Measurements from ENCODE around the gene PPARD. TPM values are rescaled to one million over a fixed set of nuclear protein-coding genes. Genes with fewer than 3 reads are reported as not detected.

The PPARD gene
- total and polyA plus RNA-seq, 2 of the 13 experiments (the other 11 are each of a cell fraction or from before 2014, with no cell fraction given) = 6.1 to 13.3 TPM

DNA sequence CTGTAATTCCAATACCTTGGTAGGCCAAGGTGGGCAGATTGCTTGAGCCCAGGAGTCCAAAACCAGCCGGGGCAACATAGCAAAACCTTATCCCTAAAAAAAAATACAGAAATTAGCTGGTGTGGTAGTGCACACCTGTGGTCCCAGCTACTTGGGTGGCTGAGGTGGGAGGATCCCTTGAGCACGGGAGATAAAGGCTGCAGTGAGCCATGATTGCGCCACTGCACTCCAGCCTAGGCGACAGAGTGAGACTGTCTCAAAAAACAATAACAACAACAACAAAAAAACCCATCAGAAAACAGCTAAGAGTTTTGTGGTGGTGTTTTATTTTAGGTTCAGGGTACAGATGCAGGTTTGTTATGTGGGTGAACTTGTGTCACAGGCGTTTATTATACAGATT is 66.9 kb downstream of the PPARD start (continued):
- no peak for TF ChIP-seq ZNF44 (CRISPR knock-in tag; IDR thresholded peaks at IDR 0.05)
- TF ChIP-seq, protein P1, sequence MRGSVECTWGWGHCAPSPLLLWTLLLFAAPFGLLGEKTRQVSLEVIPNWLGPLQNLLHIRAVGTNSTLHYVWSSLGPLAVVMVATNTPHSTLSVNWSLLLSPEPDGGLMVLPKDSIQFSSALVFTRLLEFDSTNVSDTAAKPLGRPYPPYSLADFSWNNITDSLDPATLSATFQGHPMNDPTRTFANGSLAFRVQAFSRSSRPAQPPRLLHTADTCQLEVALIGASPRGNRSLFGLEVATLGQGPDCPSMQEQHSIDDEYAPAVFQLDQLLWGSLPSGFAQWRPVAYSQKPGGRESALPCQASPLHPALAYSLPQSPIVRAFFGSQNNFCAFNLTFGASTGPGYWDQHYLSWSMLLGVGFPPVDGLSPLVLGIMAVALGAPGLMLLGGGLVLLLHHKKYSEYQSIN (CRISPR knock-in tag; IDR thresholded peaks at IDR 0.05; ENCODE audit: borderline replicate concordance) = no peak
- TF ChIP-seq, protein P2, sequence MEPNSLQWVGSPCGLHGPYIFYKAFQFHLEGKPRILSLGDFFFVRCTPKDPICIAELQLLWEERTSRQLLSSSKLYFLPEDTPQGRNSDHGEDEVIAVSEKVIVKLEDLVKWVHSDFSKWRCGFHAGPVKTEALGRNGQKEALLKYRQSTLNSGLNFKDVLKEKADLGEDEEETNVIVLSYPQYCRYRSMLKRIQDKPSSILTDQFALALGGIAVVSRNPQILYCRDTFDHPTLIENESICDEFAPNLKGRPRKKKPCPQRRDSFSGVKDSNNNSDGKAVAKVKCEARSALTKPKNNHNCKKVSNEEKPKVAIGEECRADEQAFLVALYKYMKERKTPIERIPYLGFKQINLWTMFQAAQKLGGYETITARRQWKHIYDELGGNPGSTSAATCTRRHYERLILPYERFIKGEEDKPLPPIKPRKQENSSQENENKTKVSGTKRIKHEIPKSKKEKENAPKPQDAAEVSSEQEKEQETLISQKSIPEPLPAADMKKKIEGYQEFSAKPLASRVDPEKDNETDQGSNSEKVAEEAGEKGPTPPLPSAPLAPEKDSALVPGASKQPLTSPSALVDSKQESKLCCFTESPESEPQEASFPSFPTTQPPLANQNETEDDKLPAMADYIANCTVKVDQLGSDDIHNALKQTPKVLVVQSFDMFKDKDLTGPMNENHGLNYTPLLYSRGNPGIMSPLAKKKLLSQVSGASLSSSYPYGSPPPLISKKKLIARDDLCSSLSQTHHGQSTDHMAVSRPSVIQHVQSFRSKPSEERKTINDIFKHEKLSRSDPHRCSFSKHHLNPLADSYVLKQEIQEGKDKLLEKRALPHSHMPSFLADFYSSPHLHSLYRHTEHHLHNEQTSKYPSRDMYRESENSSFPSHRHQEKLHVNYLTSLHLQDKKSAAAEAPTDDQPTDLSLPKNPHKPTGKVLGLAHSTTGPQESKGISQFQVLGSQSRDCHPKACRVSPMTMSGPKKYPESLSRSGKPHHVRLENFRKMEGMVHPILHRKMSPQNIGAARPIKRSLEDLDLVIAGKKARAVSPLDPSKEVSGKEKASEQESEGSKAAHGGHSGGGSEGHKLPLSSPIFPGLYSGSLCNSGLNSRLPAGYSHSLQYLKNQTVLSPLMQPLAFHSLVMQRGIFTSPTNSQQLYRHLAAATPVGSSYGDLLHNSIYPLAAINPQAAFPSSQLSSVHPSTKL (CRISPR knock-in tag; IDR thresholded peaks at IDR 0.05) = no peak

DNA sequence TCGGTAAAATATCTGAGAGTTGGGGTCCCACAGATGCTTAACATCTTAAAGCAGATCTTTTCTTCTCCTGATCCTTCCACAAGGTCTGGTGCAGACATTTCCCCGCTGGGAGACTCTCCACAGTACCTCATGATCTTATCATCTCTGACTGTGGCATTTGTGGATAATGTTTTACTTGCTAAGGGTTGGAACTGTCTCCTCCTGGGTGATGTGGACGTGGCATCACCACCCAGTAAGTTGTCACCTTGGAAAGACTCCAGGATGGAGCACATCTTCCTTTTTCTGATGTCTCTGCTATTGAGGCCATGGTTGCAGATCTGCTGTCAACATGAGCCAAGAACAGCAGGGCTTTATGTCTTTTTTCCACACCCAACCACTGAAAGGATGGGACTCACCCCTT is 67.8 kb downstream of the PPARD start:
- peaks cover 1 to 16% of the 10 kb centered on the region in 2 experiments; a peak in 3 of 5 replicates for H3K36me3 ChIP-seq (replicated peaks in 1 of 2; ENCODE audit: control insufficient read depth in 1 of 2, insufficient read depth in 2 of 2, low read length in 2 of 2)
- no peak for FAIRE-seq
- POLR2A ChIA-PET = no interaction called here
- TF ChIP-seq, protein P3, sequence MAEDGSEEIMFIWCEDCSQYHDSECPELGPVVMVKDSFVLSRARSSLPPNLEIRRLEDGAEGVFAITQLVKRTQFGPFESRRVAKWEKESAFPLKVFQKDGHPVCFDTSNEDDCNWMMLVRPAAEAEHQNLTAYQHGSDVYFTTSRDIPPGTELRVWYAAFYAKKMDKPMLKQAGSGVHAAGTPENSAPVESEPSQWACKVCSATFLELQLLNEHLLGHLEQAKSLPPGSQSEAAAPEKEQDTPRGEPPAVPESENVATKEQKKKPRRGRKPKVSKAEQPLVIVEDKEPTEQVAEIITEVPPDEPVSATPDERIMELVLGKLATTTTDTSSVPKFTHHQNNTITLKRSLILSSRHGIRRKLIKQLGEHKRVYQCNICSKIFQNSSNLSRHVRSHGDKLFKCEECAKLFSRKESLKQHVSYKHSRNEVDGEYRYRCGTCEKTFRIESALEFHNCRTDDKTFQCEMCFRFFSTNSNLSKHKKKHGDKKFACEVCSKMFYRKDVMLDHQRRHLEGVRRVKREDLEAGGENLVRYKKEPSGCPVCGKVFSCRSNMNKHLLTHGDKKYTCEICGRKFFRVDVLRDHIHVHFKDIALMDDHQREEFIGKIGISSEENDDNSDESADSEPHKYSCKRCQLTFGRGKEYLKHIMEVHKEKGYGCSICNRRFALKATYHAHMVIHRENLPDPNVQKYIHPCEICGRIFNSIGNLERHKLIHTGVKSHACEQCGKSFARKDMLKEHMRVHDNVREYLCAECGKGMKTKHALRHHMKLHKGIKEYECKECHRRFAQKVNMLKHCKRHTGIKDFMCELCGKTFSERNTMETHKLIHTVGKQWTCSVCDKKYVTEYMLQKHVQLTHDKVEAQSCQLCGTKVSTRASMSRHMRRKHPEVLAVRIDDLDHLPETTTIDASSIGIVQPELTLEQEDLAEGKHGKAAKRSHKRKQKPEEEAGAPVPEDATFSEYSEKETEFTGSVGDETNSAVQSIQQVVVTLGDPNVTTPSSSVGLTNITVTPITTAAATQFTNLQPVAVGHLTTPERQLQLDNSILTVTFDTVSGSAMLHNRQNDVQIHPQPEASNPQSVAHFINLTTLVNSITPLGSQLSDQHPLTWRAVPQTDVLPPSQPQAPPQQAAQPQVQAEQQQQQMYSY (CRISPR knock-in tag; IDR thresholded peaks at IDR 0.05) = no peak
- TF ChIP-seq MED8 (CRISPR knock-in tag; IDR thresholded peaks at IDR 0.05; ENCODE audit: insufficient replicate concordance) = no peak
- TF ChIP-seq ZMYM4 (CRISPR knock-in tag; IDR thresholded peaks at IDR 0.05) = no peak
- no peak for TF ChIP-seq ZNF121 (CRISPR knock-in tag; IDR thresholded peaks at IDR 0.05)
- TF ChIP-seq, protein P4, sequence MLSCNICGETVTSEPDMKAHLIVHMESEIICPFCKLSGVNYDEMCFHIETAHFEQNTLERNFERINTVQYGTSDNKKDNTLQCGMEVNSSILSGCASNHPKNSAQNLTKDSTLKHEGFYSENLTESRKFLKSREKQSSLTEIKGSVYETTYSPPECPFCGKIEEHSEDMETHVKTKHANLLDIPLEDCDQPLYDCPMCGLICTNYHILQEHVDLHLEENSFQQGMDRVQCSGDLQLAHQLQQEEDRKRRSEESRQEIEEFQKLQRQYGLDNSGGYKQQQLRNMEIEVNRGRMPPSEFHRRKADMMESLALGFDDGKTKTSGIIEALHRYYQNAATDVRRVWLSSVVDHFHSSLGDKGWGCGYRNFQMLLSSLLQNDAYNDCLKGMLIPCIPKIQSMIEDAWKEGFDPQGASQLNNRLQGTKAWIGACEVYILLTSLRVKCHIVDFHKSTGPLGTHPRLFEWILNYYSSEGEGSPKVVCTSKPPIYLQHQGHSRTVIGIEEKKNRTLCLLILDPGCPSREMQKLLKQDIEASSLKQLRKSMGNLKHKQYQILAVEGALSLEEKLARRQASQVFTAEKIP (CRISPR knock-in tag; IDR thresholded peaks at IDR 0.05; ENCODE audit: borderline replicate concordance) = no peak
- TF ChIP-seq, protein P5, sequence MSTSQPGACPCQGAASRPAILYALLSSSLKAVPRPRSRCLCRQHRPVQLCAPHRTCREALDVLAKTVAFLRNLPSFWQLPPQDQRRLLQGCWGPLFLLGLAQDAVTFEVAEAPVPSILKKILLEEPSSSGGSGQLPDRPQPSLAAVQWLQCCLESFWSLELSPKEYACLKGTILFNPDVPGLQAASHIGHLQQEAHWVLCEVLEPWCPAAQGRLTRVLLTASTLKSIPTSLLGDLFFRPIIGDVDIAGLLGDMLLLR (CRISPR knock-in tag; IDR thresholded peaks at IDR 0.05) = no peak
- no peak for TF ChIP-seq HNRNPL (IDR thresholded peaks at IDR 0.05; ENCODE audit: low read depth, low read length)
- no peak for TF ChIP-seq ZNF75D (CRISPR knock-in tag; IDR thresholded peaks at IDR 0.05; ENCODE audit: borderline replicate concordance)
- no peak for TF ChIP-seq SATB2 (CRISPR knock-in tag; IDR thresholded peaks at IDR 0.05)

More for the DNA sequence above, 67.8 kb downstream of the PPARD start:
- Histone ChIP-seq H3K4me2 (ENCODE audit: low read depth, low read length) (no peak overlapping the region), H3K4me1 (ENCODE audit: insufficient read depth, low read length) (peaks cover 24% of the 10 kb centered on the region), H3K4me3 (replicated peaks in 1 of 3; ENCODE audit: insufficient read depth in 1 of 3, low read depth in 2 of 3, low read length in 3 of 3) (no peak overlapping the region), H3K9me3 (ENCODE audit: low read length) (no peaks in the 10 kb centered on the region), H3K27ac (ENCODE audit: extremely low read length, insufficient read depth, low read length) (no peak overlapping the region), H2AFZ (ENCODE audit: low read length) (no peak overlapping the region), H3K79me2 (ENCODE audit: insufficient read depth, low read length) (no peaks in the 10 kb centered on the region), H3K9ac (ENCODE audit: insufficient read depth, low read depth, low read length) (no peak overlapping the region), H4K20me1 (ENCODE audit: insufficient read depth, low read length) (peaks cover 3% of the 10 kb centered on the region; the same call in 1 of the 2 replicates), H3K27me3 (ENCODE audit: control insufficient read depth in 1 of 2, insufficient read depth in 2 of 2, low read length in 2 of 2) (no peaks in the 10 kb centered on the region)
- no peak for DNase-seq (ENCODE audit: low spot score)
- CTCF ChIA-PET (ENCODE audit: low intra/inter-chr PET ratio, low total read pairs) = no interaction called here
- in situ Hi-C loops (cut with HindIII; ENCODE audit: extremely low pct_ligation_motif_present, low pct_unique_long_range_greater_than_20kb) = no loop called here
- WGBS (ENCODE audit: low lambda C conversion rate) = 61% methylated on average over 3 of the region's 3 CpGs
- BruUV-seq (replicated peaks) = no TSS peak
- intact Hi-C loops (cut with micrococcal nuclease; ENCODE audit: unreplicated experiment) = no loop called here
- no peak for ATAC-seq

Data from HepG2 (cell line).